T-helper 2 cell treated with Interferon-gamma antibody and Interleukin-4, amounts not matched to agents 5 μg/mL and 100 μg/mL, for 36 hours (primary cell): ENCODE measurements around the gene NAXE.
A peak's percentile ranks its signal among the peaks of the same experiment; 100 is the strongest.
"Not testable (repeated sequence)": the region's sequence is repeated elsewhere in the genome, so short reads cannot be mapped to it uniquely, and the experiment has no call there.

Source experiments
- DNase-seq: peaks from one replicate; pipeline ENCODE4 v3.0.0; 2021; ENCODE audit warnings: low spot score
- H3K27ac Mint-ChIP-seq: one replicate; pipeline ENCODE4 v1.8.0; 2021; ENCODE audit warnings: mild to moderate bottlenecking, mixed read lengths
- H3K27me3 Mint-ChIP-seq: one replicate; pipeline ENCODE4 v1.8.0; 2021; ENCODE audit warnings: low read depth, mixed read lengths
- H3K36me3 Mint-ChIP-seq: one replicate; pipeline ENCODE4 v1.8.0; 2021; ENCODE audit warnings: low read depth, mixed read lengths
- H3K4me1 Mint-ChIP-seq: one replicate; pipeline ENCODE4 v1.8.0; 2021; ENCODE audit warnings: low read depth, mixed read lengths
- H3K4me3 Mint-ChIP-seq: one replicate; pipeline ENCODE4 v1.8.0; 2022; ENCODE audit warnings: mild to moderate bottlenecking, moderate library complexity, mixed read lengths
- H3K9me3 Mint-ChIP-seq: one replicate; pipeline ENCODE4 v1.8.0; 2021; ENCODE audit warnings: mixed read lengths

Gene NAXE

GRCh38 chr1:156578055-156578454, 13.5 kb upstream of the NAXE start:
- peak overlapping the region; percentile 28 for H3K27ac Mint-ChIP-seq
- no peaks in the 10 kb centered on the region for H3K36me3 Mint-ChIP-seq
- H3K27me3 Mint-ChIP-seq, result peaks cover 15% of the 10 kb centered on the region
- no peak overlapping the region for H3K4me3 Mint-ChIP-seq
- DNase-seq, result no peak
- peaks cover 6% of the 10 kb centered on the region for H3K4me1 Mint-ChIP-seq
- H3K9me3 Mint-ChIP-seq, result no peaks in the 10 kb centered on the region

DNA sequence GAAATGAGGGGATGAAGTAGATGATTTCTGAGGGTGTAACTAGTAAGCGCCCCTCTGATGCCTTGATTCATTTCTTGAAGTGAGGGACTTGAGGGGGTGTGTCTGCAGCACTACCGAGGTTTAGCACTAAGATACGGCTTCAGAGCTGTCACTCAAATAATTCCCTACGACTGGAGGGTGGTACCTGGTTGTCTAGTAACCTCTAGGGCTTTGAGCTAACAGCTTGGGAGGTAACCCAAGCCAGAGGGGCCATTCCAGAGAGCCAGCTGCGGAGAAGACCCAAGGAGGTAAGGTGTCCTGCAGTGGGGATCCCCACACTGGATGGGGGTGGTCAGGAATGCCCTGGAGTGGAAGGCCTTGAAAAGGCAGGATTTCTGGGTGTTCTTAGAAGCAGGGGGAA, 12.1 kb upstream of the NAXE start, which contains the start of gene TTC24:
Gene TTC24, plus strand, starts transcription at position 252 of the 400 bp plus-strand sequence. CDS start 1,642 bp downstream, outside the sequence.
- DNase-seq, result no peak
- H3K36me3 Mint-ChIP-seq, result no peaks in the 10 kb centered on the region
- H3K4me1 Mint-ChIP-seq, result peaks cover 10% of the 10 kb centered on the region
- no peak within 1 kb of the TSS for H3K27ac Mint-ChIP-seq
- no peak within 1 kb of the TSS for H3K4me3 Mint-ChIP-seq
- H3K27me3 Mint-ChIP-seq, result peaks cover 6% of the 10 kb centered on the region
- H3K9me3 Mint-ChIP-seq, result no peaks in the 10 kb centered on the region

- Mint-ChIP-seq H3K9me3 (no peaks in the 10 kb centered on the region), H3K4me3 (peak overlapping the region; percentile 48), H3K27ac (peak overlapping the region; percentile 64), H3K36me3 (no peaks in the 10 kb centered on the region), H3K4me1 (peaks cover 10% of the 10 kb centered on the region), H3K27me3 (peaks cover 2% of the 10 kb centered on the region)
- no peak for DNase-seq
These were observed 9.8 kb upstream of the NAXE start for GRCh38 chr1:156581661-156582387.

DNA sequence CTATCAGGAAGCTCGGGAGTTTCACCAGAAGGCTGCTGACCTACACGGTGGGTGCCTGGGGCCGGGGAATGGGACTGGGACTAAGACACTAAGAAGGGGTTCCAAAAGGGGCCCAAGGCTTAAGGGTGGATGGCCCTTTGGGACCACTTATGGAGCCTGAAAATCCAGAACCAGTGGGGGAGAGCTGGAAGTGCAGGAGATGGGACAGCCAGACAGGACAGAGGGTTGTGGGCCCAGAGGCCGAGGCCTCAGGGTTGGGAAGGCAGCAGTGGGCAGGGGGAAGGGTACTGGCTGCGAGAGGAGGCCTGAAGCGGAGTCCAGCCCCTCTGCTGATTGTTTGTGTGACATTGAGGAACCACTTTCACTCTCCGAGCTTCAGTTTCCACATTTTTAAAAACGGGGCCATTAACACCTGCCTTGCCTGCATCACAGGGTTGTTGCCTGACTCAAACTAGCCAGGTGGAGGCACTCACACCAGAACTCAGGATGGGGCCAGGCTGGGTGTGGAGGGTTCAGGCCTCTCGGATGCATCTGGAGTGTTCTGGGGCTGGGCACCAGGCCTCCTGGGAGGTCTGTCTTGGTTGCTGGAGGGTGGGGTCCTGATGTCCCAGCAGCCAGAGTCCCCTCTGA, 9.1 kb upstream of the NAXE start:
- H3K36me3 Mint-ChIP-seq, result no peaks in the 10 kb centered on the region
- peak overlapping the region; percentile 58 for H3K27ac Mint-ChIP-seq
- no peak for DNase-seq
- peaks cover 2% of the 10 kb centered on the region for H3K27me3 Mint-ChIP-seq
- peak overlapping the region; percentile 48 for H3K4me3 Mint-ChIP-seq
- no peaks in the 10 kb centered on the region for H3K9me3 Mint-ChIP-seq
- H3K4me1 Mint-ChIP-seq, result peaks cover 10% of the 10 kb centered on the region

GRCh38 chr1:156583821-156584622, 7.6 kb upstream of the NAXE start:
- H3K4me1 Mint-ChIP-seq, result peaks cover 8% of the 10 kb centered on the region
- no peaks in the 10 kb centered on the region for H3K9me3 Mint-ChIP-seq
- H3K27me3 Mint-ChIP-seq, result no peaks in the 10 kb centered on the region
- peak; percentile 50 for DNase-seq
- H3K27ac Mint-ChIP-seq, result no peak overlapping the region
- no peak overlapping the region for H3K4me3 Mint-ChIP-seq
- no peaks in the 10 kb centered on the region for H3K36me3 Mint-ChIP-seq

DNA sequence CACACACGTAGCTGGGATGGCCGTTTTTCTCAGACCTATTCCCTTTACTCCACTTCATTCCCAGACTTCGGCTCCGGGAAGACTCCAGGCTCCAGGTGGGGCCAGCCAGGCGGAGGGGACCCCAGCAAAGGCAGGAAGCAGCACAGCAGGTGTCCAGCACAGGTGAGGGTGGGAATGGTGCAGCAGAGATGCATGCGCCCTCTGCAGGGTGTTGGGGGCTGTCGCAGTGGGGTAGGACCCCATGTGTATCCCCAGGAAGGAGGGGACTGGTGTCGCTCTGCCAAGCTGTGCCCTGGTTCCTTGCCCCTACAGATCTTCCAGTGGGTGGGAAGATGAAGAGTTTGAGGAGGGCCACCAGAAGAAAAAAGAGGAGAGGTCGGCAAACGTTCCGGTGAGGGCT, 6.8 kb upstream of the NAXE start:
- Mint-ChIP-seq H3K4me1 (peaks cover 8% of the 10 kb centered on the region), H3K36me3 (no peaks in the 10 kb centered on the region), H3K4me3 (no peak overlapping the region), H3K9me3 (no peaks in the 10 kb centered on the region), H3K27me3 (no peaks in the 10 kb centered on the region), H3K27ac (no peak overlapping the region)
- no peak for DNase-seq

GRCh38 chr1:156586323-156586722, 5.3 kb upstream of the NAXE start:
- Mint-ChIP-seq H3K4me3 (no peak overlapping the region), H3K9me3 (no peaks in the 10 kb centered on the region), H3K36me3 (no peaks in the 10 kb centered on the region), H3K27me3 (no peaks in the 10 kb centered on the region), H3K4me1 (peaks cover 15% of the 10 kb centered on the region), H3K27ac (no peak overlapping the region)
- no peak for DNase-seq

DNA sequence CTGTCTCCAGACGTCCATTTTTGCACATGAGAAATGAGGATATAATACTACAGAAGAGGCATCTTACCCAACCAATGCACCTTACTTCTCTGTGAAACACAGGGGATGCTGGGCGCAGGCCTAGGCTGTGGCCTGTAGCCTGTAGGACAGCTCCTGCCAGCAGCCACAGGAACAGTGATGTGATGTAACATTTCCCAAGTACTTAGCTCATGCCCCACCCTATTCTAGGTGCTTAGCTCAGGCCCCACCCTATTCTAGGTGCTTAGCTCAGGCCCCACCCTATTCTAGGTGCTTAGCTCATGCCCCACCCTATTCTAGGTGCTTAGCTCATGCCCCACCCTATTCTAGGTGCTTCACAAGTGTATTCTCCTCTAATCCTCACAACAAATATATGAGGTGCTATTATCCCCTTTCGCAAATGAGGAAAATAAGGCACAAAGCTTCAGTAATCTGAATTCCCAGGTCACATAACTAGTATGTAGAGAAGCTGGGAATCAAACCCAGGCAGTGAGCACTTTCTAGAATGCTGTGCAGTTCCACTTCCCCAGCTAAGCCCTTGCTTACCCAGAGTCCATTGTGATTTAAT, 4.6 kb upstream of the NAXE start:
- Mint-ChIP-seq H3K36me3 (no peaks in the 10 kb centered on the region), H3K27me3 (no peaks in the 10 kb centered on the region), H3K4me1 (peaks cover 16% of the 10 kb centered on the region), H3K27ac (no peak overlapping the region), H3K4me3 (no peak overlapping the region), H3K9me3 (no peaks in the 10 kb centered on the region)
- no peak for DNase-seq

- not testable (repeated sequence) for H3K9me3 Mint-ChIP-seq, H3K27ac Mint-ChIP-seq, H3K4me3 Mint-ChIP-seq, DNase-seq, H3K36me3 Mint-ChIP-seq, H3K27me3 Mint-ChIP-seq
- peaks cover 20% of the 10 kb centered on the region for H3K4me1 Mint-ChIP-seq
These were observed 3.6 kb upstream of the NAXE start for GRCh38 chr1:156587927-156588326.

DNA sequence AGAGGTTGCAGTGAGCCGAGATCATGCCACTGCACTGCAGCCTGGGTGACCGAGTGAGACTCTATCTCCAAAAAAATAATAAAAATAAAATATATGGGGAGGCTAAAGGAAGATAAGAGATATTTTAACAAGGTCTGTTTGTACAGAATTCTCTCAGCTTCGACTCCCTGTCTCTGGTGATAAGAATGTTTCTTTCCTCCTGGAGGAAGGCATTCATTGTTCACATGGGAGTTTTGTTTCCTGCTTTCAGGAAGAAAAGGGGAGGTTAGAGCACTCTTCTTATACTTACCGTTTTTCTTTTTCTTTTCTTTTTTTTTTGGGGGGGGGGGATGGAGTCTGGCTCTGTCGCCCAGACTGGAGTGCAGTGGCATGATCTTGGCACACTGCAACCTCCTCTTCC, 2.0 kb upstream of the NAXE start:
- no peaks in the 10 kb centered on the region for H3K9me3 Mint-ChIP-seq
- H3K36me3 Mint-ChIP-seq, result peaks cover 6% of the 10 kb centered on the region
- H3K27me3 Mint-ChIP-seq, result no peaks in the 10 kb centered on the region
- no peak for DNase-seq
- peaks cover 16% of the 10 kb centered on the region for H3K4me1 Mint-ChIP-seq
- H3K4me3 Mint-ChIP-seq, result no peak overlapping the region
- H3K27ac Mint-ChIP-seq, result no peak overlapping the region

DNA sequence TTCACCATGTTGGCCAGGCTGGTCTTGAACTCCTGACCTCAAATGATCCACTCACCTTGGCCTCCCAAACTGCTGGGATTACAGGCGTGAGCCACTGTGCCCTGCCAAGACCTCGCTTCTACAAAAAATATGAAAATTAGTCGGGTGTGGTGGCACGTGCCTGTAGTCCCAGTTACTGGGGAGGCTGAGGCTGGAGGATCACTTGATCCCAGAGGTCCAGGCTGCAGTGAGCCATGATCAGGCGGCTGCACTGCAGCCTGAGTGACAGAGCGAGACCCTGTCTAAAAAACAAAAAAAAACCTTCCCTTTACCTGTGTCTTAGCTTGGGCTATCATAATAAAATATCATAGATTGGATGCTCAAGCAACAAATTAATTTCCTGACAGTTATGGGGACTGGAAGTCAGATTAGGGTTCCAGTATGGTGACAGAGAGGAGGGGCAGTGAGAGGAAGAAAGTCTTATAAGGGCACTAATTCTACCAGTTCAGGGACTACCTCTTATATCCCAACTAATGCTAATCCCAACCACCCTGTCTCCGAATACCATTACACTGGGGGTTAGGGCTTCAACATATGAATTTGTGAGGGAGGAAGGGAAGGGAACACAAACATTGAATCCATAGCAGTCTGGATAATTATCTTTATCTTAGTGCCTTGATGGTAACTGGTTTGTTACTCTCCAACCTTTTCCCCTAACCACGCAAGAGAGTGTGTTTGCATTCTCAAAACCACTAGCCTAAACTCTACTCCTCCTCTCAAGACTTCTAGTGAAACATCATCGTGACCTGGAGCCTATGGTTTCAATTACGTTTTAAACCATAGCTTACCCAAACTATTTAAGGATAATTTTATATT, 1.0 kb upstream of the NAXE start:
- Mint-ChIP-seq H3K9me3 (no peaks in the 10 kb centered on the region), H3K4me3 (peak overlapping the region; percentile 84), H3K27me3 (no peaks in the 10 kb centered on the region), H3K36me3 (peaks cover 15% of the 10 kb centered on the region), H3K4me1 (peaks cover 16% of the 10 kb centered on the region), H3K27ac (no peak overlapping the region)
- no peak for DNase-seq

- DNase-seq, result no peak
- Mint-ChIP-seq H3K4me1 (peaks cover 16% of the 10 kb centered on the region), H3K4me3 (peak overlapping the region; percentile 84), H3K9me3 (no peaks in the 10 kb centered on the region), H3K36me3 (peaks cover 20% of the 10 kb centered on the region), H3K27ac (peak overlapping the region; percentile 81), H3K27me3 (no peaks in the 10 kb centered on the region)
These were observed 470 bp upstream of the NAXE start for GRCh38 chr1:156591181-156591431.

- no peaks in the 10 kb centered on the region for H3K27me3 Mint-ChIP-seq
- H3K36me3 Mint-ChIP-seq, result peaks cover 27% of the 10 kb centered on the region
- no peaks in the 10 kb centered on the region for H3K9me3 Mint-ChIP-seq
- DNase-seq, result no peak
- H3K4me3 Mint-ChIP-seq, result peak overlapping the region; percentile 60
- peaks cover 17% of the 10 kb centered on the region for H3K4me1 Mint-ChIP-seq
- H3K27ac Mint-ChIP-seq, result peak overlapping the region; percentile 55
These were observed 758 bp downstream of the NAXE start for GRCh38 chr1:156592158-156592909.
